IMR-90 (cell line): ENCODE results near the gene ATP11A.

Experiments used
- CHD1 ChIP-seq: IDR thresholded peaks from 2 replicates; pipeline ENCODE4 v1.6.1; 2012; ENCODE audit warnings: low read depth, low read length, improper control_type of control experiment
- CTCF ChIP-seq: conservative IDR thresholded peaks from 2 replicates; pipeline ENCODE4 v1.5.1; 2012; ENCODE audit warnings: mild to moderate bottlenecking, low read depth, low read length, improper control_type of control experiment
- FOS ChIP-seq: fragments of 150-350 bp; IDR thresholded peaks from 2 replicates; pipeline ENCODE4 v1.6.1; 2016; ENCODE audit warnings: low read depth, low read length
- POLR2A ChIP-seq: IDR thresholded peaks from 2 replicates; pipeline ENCODE4 v1.6.1; 2012; ENCODE audit warnings: mild to moderate bottlenecking, low read depth, low read length
- RAD21 ChIP-seq: IDR thresholded peaks from 2 replicates; pipeline ENCODE4 v1.6.1; 2012; ENCODE audit warnings: low read length, improper control_type of control experiment
- RCOR1 ChIP-seq: IDR thresholded peaks from 2 replicates; pipeline ENCODE4 v1.6.1; 2012; ENCODE audit warnings: mild to moderate bottlenecking, low read length, improper control_type of control experiment; ENCODE audit not compliant: insufficient replicate concordance

- TF ChIP-seq RCOR1 (no peak), CTCF (no peak), RAD21 (no peak), FOS (no peak), POLR2A (no peak), CHD1 (no peak)
These were observed 22.8 kb downstream of the ATP11A start for GRCh38 chr13:112712451-112713207.
